Activated T-cell treated with anti-CD3 and anti-CD28 coated beads, Interleukin-2, amount 50 U/mL, for 4 hours (primary cell): ENCODE data around the gene CDK2AP2. TPM values are rescaled to one million over a fixed set of nuclear protein-coding genes. Genes with fewer than 3 reads are reported as not detected.

Experiments used
- ATAC-seq, 2 donors: fragments of 200-7000 bp; cut with Tn5 transposase; one replicate each; pipeline ENCODE4 v1.10.0; 2021
- DNase-seq: peaks from one replicate; pipeline ENCODE4 v3.0.0-alpha.2; 2020
- H3K27me3 Mint-ChIP-seq: one replicate; pipeline ENCODE4 v1.8.0; 2021; ENCODE audit warnings: low read depth, mixed read lengths
- H3K36me3 Mint-ChIP-seq: one replicate; pipeline ENCODE4 v1.8.0; 2022; ENCODE audit warnings: mixed read lengths; ENCODE audit not compliant: insufficient read depth
- H3K4me1 Mint-ChIP-seq: one replicate; pipeline ENCODE4 v1.8.0; 2021; ENCODE audit warnings: low read depth, mixed read lengths
- H3K4me3 Mint-ChIP-seq: one replicate; pipeline ENCODE4 v1.8.0; 2021; ENCODE audit warnings: mild to moderate bottlenecking, moderate library complexity, mixed read lengths
- H3K9me3 Mint-ChIP-seq: one replicate; pipeline ENCODE4 v1.8.0; 2021; ENCODE audit warnings: mixed read lengths
- total RNA-seq, 3 donors: library from RNA; stranded (reverse); gene quantifications; one replicate each; pipeline ENCODE4 v1.2.1, GENCODE V29; 2021

The CDK2AP2 gene
- total RNA-seq, 3 donors from 2014 or later = 79.1 to 89.1 (median 86.2) TPM

- H3K4me3 Mint-ChIP-seq = peak overlapping the region; percentile 86
- no peaks in the 10 kb centered on the region for H3K36me3 Mint-ChIP-seq
- peaks cover 33% of the 10 kb centered on the region for H3K4me1 Mint-ChIP-seq
- H3K9me3 Mint-ChIP-seq = no peaks in the 10 kb centered on the region
- ATAC-seq (peak; percentile 76 to 78), DNase-seq (peak; percentile 87)
- no peaks in the 10 kb centered on the region for H3K27me3 Mint-ChIP-seq
These were observed 43.4 kb downstream of the CDK2AP2 start for GRCh38 chr11:67464411-67465188.

GRCh38 chr11:67463680-67464410 lies 44.1 kb downstream of the CDK2AP2 start:
- Mint-ChIP-seq H3K9me3 (no peaks in the 10 kb centered on the region), H3K27me3 (no peaks in the 10 kb centered on the region), H3K4me3 (peak overlapping the region; percentile 86), H3K36me3 (no peaks in the 10 kb centered on the region), H3K4me1 (peaks cover 31% of the 10 kb centered on the region)
- ATAC-seq = no peak
- no peak for DNase-seq

- no peaks in the 10 kb centered on the region for H3K9me3 Mint-ChIP-seq
- no peak overlapping the region for H3K4me3 Mint-ChIP-seq
- DNase-seq (no peak), ATAC-seq (no peak)
- H3K36me3 Mint-ChIP-seq = no peaks in the 10 kb centered on the region
- peaks cover 26% of the 10 kb centered on the region for H3K4me1 Mint-ChIP-seq
- H3K27me3 Mint-ChIP-seq = no peaks in the 10 kb centered on the region
These were observed 44.8 kb downstream of the CDK2AP2 start for GRCh38 chr11:67463186-67463585.

GRCh38 chr11:67458266-67458665 lies 49.7 kb downstream of the CDK2AP2 start:
- ATAC-seq = no peak
- Mint-ChIP-seq H3K9me3 (no peaks in the 10 kb centered on the region), H3K4me3 (no peak overlapping the region), H3K36me3 (no peaks in the 10 kb centered on the region), H3K4me1 (peaks cover 3% of the 10 kb centered on the region), H3K27me3 (no peaks in the 10 kb centered on the region)
- DNase-seq = no peak

GRCh38 chr11:67457453-67457852 lies 50.5 kb downstream of the CDK2AP2 start:
- Mint-ChIP-seq H3K4me1 (peaks cover 3% of the 10 kb centered on the region), H3K4me3 (no peak overlapping the region), H3K36me3 (no peaks in the 10 kb centered on the region), H3K27me3 (no peaks in the 10 kb centered on the region), H3K9me3 (no peaks in the 10 kb centered on the region)
- DNase-seq (no peak), ATAC-seq (no peak)

Other genes with a start within 250 kb of the CDK2AP2 start
- gene GRK2, start 241.7 kb downstream of the CDK2AP2 start, total RNA-seq = 100 to 1,000 TPM; 152 to 172 (median 171) TPM
- 10 to 100 TPM; 67.7 to 75.4 (median 69.8) TPM for gene ANKRD13D, start 218.9 kb downstream of the CDK2AP2 start, total RNA-seq
- gene SSH3, start 204.6 kb downstream of the CDK2AP2 start, total RNA-seq = 1 to 10 TPM; 4.8 to 7.2 (median 6.6) TPM
- gene POLD4, start 154.6 kb downstream of the CDK2AP2 start, total RNA-seq = 10 to 100 TPM; 16.4 to 23.8 (median 22.0) TPM
- gene CLCF1, start 134.6 kb downstream of the CDK2AP2 start, total RNA-seq = 1 to 10 TPM in 2 of 3 donors, under 1 TPM in 1; 0.56 to 1.5 (median 1.4) TPM
- gene RAD9A, start 116.2 kb downstream of the CDK2AP2 start, total RNA-seq = 10 to 100 TPM; 36.2 to 40.0 (median 36.2) TPM
- 100 to 1,000 TPM; 262 to 265 (median 264) TPM for gene PPP1CA, start 106.3 kb downstream of the CDK2AP2 start, total RNA-seq
- gene TBC1D10C, start 104.1 kb downstream of the CDK2AP2 start, total RNA-seq = 10 to 100 TPM; 63.5 to 90.1 (median 68.5) TPM
- gene CARNS1, start 92.5 kb downstream of the CDK2AP2 start, total RNA-seq = 1 to 10 TPM; 1.4 to 2.2 (median 1.5) TPM
- 10 to 100 TPM; 90.3 to 97.2 (median 92.7) TPM for gene RPS6KB2, start 79.7 kb downstream of the CDK2AP2 start, total RNA-seq
- 100 to 1,000 TPM in 2 of 3 donors, 10 to 100 TPM in 1; 61.5 to 114 (median 108) TPM for gene PTPRCAP, start 70.5 kb downstream of the CDK2AP2 start, total RNA-seq
- 100 to 1,000 TPM in 2 of 3 donors, 10 to 100 TPM in 1; 97.5 to 139 (median 114) TPM for gene CORO1B, start 64.7 kb downstream of the CDK2AP2 start, total RNA-seq
- gene GPR152, start 55.4 kb downstream of the CDK2AP2 start, total RNA-seq = not detected
- 1 to 10 TPM in 2 of 3 donors, under 1 TPM in 1; 0.48 to 1.5 (median 1.1) TPM for gene CABP4, start 52.8 kb downstream of the CDK2AP2 start, total RNA-seq
- 10 to 100 TPM; 31.1 to 36.3 (median 32.9) TPM for gene TMEM134, start 38.9 kb downstream of the CDK2AP2 start, total RNA-seq
- gene AIP, start 25.1 kb downstream of the CDK2AP2 start, total RNA-seq = 100 to 1,000 TPM; 156 to 183 (median 166) TPM
- 100 to 1,000 TPM in 1 of 3 donors, 10 to 100 TPM in 2; 88.8 to 118 (median 96.4) TPM for gene PITPNM1, start 2.8 kb downstream of the CDK2AP2 start, total RNA-seq
- gene CABP2, start 15.3 kb upstream of the CDK2AP2 start, total RNA-seq = not detected
- gene GSTP1, start 75.7 kb upstream of the CDK2AP2 start, total RNA-seq = 100 to 1,000 TPM; 363 to 446 (median 421) TPM
- gene NDUFV1, start 98.8 kb upstream of the CDK2AP2 start, total RNA-seq = 100 to 1,000 TPM; 338 to 353 (median 350) TPM
- 10 to 100 TPM; 10.2 to 14.4 (median 12.6) TPM for gene NUDT8, start 121.8 kb upstream of the CDK2AP2 start, total RNA-seq
- gene TBX10, start 131.6 kb upstream of the CDK2AP2 start, total RNA-seq = not detected
- under 1 TPM in 1 of 3 donors, not detected in 2; 0.37 TPM for gene ACY3, start 142.6 kb upstream of the CDK2AP2 start, total RNA-seq
- not detected for gene ALDH3B2, start 166.5 kb upstream of the CDK2AP2 start, total RNA-seq